ENCODE measurements around the gene NRTN.

NRTN gene

DNA sequence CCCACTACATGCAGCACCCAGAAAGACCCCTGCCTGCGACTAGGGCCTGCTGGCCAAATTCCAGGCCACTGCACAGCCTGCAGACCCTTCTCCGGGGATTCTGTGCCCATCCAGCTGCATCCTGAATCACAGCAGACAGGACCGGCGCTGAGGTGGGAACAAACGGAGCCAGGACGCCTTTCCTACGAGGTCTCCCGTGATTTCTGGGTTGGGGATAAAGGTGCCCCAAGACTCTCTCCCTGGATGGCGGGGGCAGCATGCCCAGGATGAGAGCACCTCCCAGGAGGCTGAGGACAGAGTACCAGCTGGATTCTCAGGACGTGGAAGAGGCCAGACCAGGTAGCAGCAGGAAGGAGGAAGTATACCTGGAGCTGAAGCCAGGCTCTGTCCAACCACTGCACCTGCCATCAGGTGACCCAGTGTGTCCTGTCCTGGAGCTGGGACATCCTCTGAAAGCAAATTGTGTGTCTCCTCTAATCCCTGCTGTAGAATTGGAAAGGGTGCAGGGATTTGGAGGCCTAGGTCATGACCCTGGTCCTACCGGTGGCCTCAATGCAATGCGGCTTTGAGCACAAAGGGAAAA, 68.8 kb downstream of the NRTN start:
- DNase-seq = no peak

DNA sequence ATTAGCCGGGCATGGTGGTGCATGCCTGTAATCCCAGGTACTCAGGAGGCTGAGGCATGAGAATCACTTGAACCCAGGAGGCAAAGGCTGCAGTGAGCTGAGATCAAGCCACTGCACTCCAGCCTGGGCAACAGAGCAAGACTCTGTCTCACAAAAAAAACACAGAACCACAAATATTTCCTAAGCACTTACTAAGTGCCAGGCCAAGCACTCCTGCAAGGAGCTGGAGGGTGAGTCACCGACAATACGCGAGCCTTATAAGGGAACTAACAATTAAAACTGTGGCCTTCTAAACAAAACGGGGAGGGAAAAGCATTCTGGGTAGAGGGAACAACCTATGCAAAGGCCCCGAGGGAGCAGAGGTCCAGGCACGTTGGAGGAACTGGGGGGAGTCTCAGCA, 69.6 kb downstream of the NRTN start:
- peak; percentile 84 for DNase-seq

DNA sequence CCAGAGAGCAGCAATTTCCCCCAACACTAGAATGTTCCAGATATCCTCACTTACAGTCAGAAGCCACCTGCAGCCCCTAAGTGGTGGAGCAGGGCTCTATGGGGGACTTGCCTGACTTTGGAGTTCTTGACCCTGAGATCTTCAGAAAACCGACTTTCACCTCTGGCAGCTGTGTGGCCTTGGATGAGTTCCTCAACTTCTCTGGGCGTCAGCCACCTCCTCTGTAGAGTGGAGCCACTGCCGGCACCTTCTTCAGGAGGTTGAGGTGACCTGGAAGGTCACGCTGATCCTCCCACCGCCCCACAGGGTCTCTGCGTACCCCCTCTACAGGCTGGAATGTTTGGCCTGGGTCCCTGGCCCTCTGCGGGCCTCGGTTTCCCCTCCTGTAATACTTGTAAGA, 72.6 kb downstream of the NRTN start:
- no peak for DNase-seq

DNA sequence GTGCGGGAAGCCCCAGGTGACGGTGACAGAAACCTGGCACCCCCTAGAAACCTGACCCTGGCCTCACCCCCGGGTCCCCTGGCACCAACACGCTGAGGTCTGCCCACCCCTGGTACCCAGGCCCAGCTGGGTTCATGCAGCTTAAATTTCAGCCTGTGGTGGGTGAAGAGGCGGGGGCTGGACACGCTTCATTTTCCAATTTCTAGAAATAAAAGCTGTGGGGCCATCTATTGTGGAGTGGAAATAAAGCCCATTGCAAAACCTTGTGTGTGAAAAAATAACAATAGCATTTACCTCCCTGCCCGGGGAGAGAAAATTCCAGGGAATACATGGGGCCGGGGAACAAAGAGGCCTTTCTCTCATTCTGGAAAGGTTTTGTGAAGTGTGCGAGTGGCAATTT, 73.0 kb downstream of the NRTN start:
- no peak for DNase-seq
